ENCODE results near the gene HCFC1R1.

Gene HCFC1R1

DNA sequence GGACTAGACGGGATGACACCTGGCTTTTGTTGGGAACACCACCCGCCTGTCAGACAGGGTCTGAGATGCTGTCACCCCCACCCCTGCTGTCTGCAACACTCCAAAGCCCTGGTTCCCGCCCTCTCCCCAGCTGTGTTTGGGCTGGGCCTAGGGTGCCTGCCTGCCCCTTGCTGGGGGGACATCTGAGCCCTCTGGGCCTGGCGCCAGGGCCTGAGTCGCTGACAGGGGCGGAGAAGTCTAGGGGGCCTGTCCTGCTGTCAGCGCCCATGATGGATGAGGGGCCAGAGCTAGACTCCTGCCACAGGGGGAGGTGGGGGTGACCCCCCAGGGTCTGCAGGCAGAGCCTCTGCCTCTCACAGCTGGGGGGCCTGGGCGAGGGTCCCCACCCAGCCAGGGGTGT, 35.9 kb downstream of the HCFC1R1 start (continued):
- no peak for TF ChIP-seq ZNF785 (tag by site-specific recombination; IDR thresholded peaks at IDR 0.05)
- TF ChIP-seq ZNF560 (tag by site-specific recombination; IDR thresholded peaks at IDR 0.05; ENCODE audit: borderline replicate concordance) = no peak
- no peak for TF ChIP-seq ZNF23 (tag by site-specific recombination; IDR thresholded peaks at IDR 0.05; ENCODE audit: borderline replicate concordance)
- no peak for TF ChIP-seq ZBTB17 (tag by site-specific recombination; IDR thresholded peaks at IDR 0.05)
- no peak for TF ChIP-seq ZNF404 (tag by site-specific recombination; IDR thresholded peaks at IDR 0.05)
- no peak for TF ChIP-seq ZNF146 (tag by site-specific recombination; IDR thresholded peaks at IDR 0.05)
- TF ChIP-seq, protein P1, sequence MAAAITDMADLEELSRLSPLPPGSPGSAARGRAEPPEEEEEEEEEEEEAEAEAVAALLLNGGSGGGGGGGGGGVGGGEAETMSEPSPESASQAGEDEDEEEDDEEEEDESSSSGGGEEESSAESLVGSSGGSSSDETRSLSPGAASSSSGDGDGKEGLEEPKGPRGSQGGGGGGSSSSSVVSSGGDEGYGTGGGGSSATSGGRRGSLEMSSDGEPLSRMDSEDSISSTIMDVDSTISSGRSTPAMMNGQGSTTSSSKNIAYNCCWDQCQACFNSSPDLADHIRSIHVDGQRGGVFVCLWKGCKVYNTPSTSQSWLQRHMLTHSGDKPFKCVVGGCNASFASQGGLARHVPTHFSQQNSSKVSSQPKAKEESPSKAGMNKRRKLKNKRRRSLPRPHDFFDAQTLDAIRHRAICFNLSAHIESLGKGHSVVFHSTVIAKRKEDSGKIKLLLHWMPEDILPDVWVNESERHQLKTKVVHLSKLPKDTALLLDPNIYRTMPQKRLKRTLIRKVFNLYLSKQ (tag by site-specific recombination; IDR thresholded peaks at IDR 0.05; ENCODE audit: borderline replicate concordance) = no peak
- no peak for TF ChIP-seq ZNF274 (IDR thresholded peaks at IDR 0.05; ENCODE audit: low read length)
- TF ChIP-seq ZNF274 (tag by site-specific recombination; IDR thresholded peaks at IDR 0.05; ENCODE audit: borderline replicate concordance) = no peak
- TF ChIP-seq SP3 (tag by site-specific recombination; IDR thresholded peaks at IDR 0.05) = peak; percentile 35; the same call in 1 of the 2 replicates
- peak; percentile 54; the same call in 1 of the 2 replicates for TF ChIP-seq ZBTB48 (tag by site-specific recombination; IDR thresholded peaks at IDR 0.05)
- no peak for TF ChIP-seq OSR2 (tag by site-specific recombination; IDR thresholded peaks at IDR 0.05)
- TF ChIP-seq ZFP37 (tag by site-specific recombination; IDR thresholded peaks at IDR 0.05) = no peak
- TF ChIP-seq, protein P2, sequence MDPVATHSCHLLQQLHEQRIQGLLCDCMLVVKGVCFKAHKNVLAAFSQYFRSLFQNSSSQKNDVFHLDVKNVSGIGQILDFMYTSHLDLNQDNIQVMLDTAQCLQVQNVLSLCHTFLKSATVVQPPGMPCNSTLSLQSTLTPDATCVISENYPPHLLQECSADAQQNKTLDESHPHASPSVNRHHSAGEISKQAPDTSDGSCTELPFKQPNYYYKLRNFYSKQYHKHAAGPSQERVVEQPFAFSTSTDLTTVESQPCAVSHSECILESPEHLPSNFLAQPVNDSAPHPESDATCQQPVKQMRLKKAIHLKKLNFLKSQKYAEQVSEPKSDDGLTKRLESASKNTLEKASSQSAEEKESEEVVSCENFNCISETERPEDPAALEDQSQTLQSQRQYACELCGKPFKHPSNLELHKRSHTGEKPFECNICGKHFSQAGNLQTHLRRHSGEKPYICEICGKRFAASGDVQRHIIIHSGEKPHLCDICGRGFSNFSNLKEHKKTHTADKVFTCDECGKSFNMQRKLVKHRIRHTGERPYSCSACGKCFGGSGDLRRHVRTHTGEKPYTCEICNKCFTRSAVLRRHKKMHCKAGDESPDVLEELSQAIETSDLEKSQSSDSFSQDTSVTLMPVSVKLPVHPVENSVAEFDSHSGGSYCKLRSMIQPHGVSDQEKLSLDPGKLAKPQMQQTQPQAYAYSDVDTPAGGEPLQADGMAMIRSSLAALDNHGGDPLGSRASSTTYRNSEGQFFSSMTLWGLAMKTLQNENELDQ (tag by site-specific recombination; IDR thresholded peaks at IDR 0.05; ENCODE audit: low read depth) = no peak
- TF ChIP-seq ZNF10 (tag by site-specific recombination; IDR thresholded peaks at IDR 0.05) = no peak
- no peak for TF ChIP-seq BCL11B (tag by site-specific recombination; IDR thresholded peaks at IDR 0.05; ENCODE audit: low read depth)
- TF ChIP-seq REST (tag by site-specific recombination; IDR thresholded peaks at IDR 0.05) = no peak
- no peak for TF ChIP-seq ZNF391 (tag by site-specific recombination; IDR thresholded peaks at IDR 0.05; ENCODE audit: borderline replicate concordance, low read depth)
- no peak for TF ChIP-seq WT1 (tag by site-specific recombination; IDR thresholded peaks at IDR 0.05)
- TF ChIP-seq ZNF394 (tag by site-specific recombination; IDR thresholded peaks at IDR 0.05; ENCODE audit: borderline replicate concordance) = no peak
- TF ChIP-seq MYNN (tag by site-specific recombination; IDR thresholded peaks at IDR 0.05; ENCODE audit: borderline replicate concordance) = no peak
- no peak for TF ChIP-seq ZNF324 (tag by site-specific recombination; IDR thresholded peaks at IDR 0.05)
- no peak for TF ChIP-seq ZNF48 (tag by site-specific recombination; IDR thresholded peaks at IDR 0.05)
- 0 out of 2 replicates have a peak, but pooled peaks have one; percentile 21 for TF ChIP-seq EGR2 (tag by site-specific recombination; IDR thresholded peaks at IDR 0.05; ENCODE audit: low read depth)
- no peak for TF ChIP-seq ZNF26 (tag by site-specific recombination; IDR thresholded peaks at IDR 0.05)
- no peak for TF ChIP-seq ZNF658 (tag by site-specific recombination; IDR thresholded peaks at IDR 0.05)
- no peak for TF ChIP-seq ZNF169 (tag by site-specific recombination; IDR thresholded peaks at IDR 0.05)
- no peak for TF ChIP-seq HOXC10 (CRISPR knock-in tag; IDR thresholded peaks at IDR 0.05)
- TF ChIP-seq ZNF426 (tag by site-specific recombination; IDR thresholded peaks at IDR 0.05) = no peak
- TF ChIP-seq ZNF548 (tag by site-specific recombination; IDR thresholded peaks at IDR 0.05) = no peak
- peak; percentile 42 for TF ChIP-seq ZFHX2 (tag by site-specific recombination; conservative IDR thresholded peaks at IDR 0.05)
- TF ChIP-seq KLF9 (tag by site-specific recombination; IDR thresholded peaks at IDR 0.05; ENCODE audit: low read depth) = no peak
- TF ChIP-seq ZNF621 (tag by site-specific recombination; IDR thresholded peaks at IDR 0.05) = no peak
- no peak for TF ChIP-seq ZNF768 (tag by site-specific recombination; IDR thresholded peaks at IDR 0.05)
- no peak for TF ChIP-seq ZNF302 (tag by site-specific recombination; IDR thresholded peaks at IDR 0.05; ENCODE audit: low read depth)

All from HEK293 (cell line).